Measurements from ENCODE around the gene MYMK.

GRCh38 chr9:133569121-133569785 is 44.5 kb upstream of the MYMK start:
- no peak for TF ChIP-seq CTCF (IDR thresholded peaks at IDR 0.05)
- TF ChIP-seq POLR2A (IDR thresholded peaks at IDR 0.05), result no peak
